ENCODE results near the gene SDF4.
A peak's percentile ranks its signal among the peaks of the same experiment; 100 is the strongest.

The SDF4 gene

DNA sequence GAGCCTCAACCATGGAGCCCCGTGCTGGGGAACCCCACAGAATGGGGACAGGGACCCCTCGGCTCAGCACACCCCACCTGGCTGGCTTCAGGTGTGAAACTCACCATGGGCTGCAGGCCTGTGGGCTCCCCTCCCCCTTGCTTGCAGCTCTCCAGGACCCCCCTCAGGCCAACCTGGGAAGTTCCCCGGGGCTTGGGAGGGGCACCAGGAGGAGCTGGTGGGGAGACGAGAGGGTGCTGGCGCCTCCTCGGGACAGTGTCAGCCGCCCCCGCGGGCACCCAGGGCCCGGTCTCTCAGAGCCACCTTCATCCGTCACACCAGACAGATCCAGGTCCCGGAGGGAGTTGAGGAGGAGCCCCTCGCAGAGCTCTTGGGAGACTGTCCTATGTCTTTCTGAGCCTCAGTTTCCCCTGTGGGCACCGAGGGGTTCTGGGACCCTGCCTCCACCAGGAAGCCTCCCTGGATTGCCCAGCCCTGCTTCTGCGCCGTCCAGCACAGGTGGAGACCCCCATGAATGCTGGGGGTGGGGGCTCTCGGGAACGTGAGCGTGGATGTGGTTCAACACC is 24.8 kb downstream of the SDF4 start:
- Histone ChIP-seq H3K79me2 (ENCODE audit: control insufficient read depth, low read length) (no peaks in the 10 kb centered on the region), H3K36me3 (ENCODE audit: control insufficient read depth, low read length) (no peaks in the 10 kb centered on the region), H3K27me3 (ENCODE audit: control insufficient read depth, low read length) (peaks cover 59% of the 10 kb centered on the region), H3K4me3 (ENCODE audit: low read length) (no peak overlapping the region), H3F3A (ENCODE audit: control insufficient read depth, insufficient read depth) (no peaks in the 10 kb centered on the region), H3K27ac (ENCODE audit: low read depth, low read length) (no peak overlapping the region), H3K4me1 (ENCODE audit: control insufficient read depth, low read length) (peaks cover 25% of the 10 kb centered on the region), H3K9me2 (replicated peaks; ENCODE audit: control insufficient read depth, low read length) (no peaks in the 10 kb centered on the region), H3K9me3 (ENCODE audit: control insufficient read depth, insufficient read depth, low read length) (no peaks in the 10 kb centered on the region), H3K4me2 (ENCODE audit: low read length) (peak overlapping the region; percentile 26; the same call in 1 of the 2 replicates), H4K20me1 (ENCODE audit: control insufficient read depth, insufficient read depth, low read depth, low read length) (0 out of 2 replicates have a peak, but pooled peaks cover 5% of the 10 kb centered on the region)
- TF ChIP-seq EZH2phosphoT487 (IDR thresholded peaks at IDR 0.05; ENCODE audit: borderline replicate concordance, low read length): no peak
- TF ChIP-seq, protein P1, sequence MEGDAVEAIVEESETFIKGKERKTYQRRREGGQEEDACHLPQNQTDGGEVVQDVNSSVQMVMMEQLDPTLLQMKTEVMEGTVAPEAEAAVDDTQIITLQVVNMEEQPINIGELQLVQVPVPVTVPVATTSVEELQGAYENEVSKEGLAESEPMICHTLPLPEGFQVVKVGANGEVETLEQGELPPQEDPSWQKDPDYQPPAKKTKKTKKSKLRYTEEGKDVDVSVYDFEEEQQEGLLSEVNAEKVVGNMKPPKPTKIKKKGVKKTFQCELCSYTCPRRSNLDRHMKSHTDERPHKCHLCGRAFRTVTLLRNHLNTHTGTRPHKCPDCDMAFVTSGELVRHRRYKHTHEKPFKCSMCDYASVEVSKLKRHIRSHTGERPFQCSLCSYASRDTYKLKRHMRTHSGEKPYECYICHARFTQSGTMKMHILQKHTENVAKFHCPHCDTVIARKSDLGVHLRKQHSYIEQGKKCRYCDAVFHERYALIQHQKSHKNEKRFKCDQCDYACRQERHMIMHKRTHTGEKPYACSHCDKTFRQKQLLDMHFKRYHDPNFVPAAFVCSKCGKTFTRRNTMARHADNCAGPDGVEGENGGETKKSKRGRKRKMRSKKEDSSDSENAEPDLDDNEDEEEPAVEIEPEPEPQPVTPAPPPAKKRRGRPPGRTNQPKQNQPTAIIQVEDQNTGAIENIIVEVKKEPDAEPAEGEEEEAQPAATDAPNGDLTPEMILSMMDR (IDR thresholded peaks at IDR 0.05; ENCODE audit: low read depth, low read length, poor library complexity, severe bottlenecking): no peak

DNA sequence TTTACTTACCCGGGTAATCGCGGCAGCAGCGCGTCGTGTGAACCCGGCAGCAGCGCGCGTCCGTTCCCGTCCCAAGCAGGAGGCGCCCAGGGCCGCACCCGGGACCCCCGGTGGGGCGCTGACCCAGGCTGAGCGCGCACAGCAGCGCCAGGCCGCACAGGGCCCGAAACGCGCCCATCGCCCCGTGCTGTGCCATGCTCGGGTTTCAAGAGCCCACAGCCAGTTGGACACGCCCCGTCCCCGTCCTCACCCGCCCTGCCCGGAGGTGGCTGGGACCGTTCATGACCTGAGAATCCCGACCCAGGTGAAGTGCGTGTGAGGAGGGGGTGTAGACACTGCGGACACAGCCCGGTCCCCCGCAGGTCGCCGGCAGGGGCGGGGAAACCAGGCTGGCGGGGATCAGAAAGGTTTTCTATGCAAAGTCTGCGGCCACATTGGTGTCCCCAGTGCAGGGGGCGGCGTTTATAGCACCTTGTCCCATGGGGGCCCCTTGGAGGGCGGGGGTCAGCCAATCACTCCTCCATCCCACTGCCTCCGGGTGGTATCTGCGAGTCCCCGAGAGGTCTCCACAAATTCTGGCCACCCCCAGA is 25.3 kb downstream of the SDF4 start, which contains the start of gene TNFRSF18:
Gene TNFRSF18, minus strand, starts transcription at position 217 of the 590 bp plus-strand sequence. Its CDS starts 21 bp downstream, at position 196.
- Histone ChIP-seq H3K36me3 (ENCODE audit: control insufficient read depth, low read length) (no peaks in the 10 kb centered on the region), H4K20me1 (ENCODE audit: control insufficient read depth, insufficient read depth, low read depth, low read length) (0 out of 2 replicates have a peak, but pooled peaks cover 5% of the 10 kb centered on the region), H3K27ac (ENCODE audit: low read depth, low read length) (no peak within 1 kb of the TSS), H3K9me3 (ENCODE audit: control insufficient read depth, insufficient read depth, low read length) (no peaks in the 10 kb centered on the region), H3K9me2 (replicated peaks; ENCODE audit: control insufficient read depth, low read length) (no peaks in the 10 kb centered on the region), H3K27me3 (ENCODE audit: control insufficient read depth, low read length) (peaks cover 59% of the 10 kb centered on the region), H3K4me3 (ENCODE audit: low read length) (no peak within 1 kb of the TSS), H3F3A (ENCODE audit: control insufficient read depth, insufficient read depth) (no peaks in the 10 kb centered on the region), H3K4me2 (ENCODE audit: low read length) (peak within 1 kb of the TSS; percentile 26; the same call in 1 of the 2 replicates), H3K79me2 (ENCODE audit: control insufficient read depth, low read length) (no peaks in the 10 kb centered on the region), H3K4me1 (ENCODE audit: control insufficient read depth, low read length) (peaks cover 25% of the 10 kb centered on the region)
- TF ChIP-seq, protein P1 (IDR thresholded peaks at IDR 0.05; ENCODE audit: low read depth, low read length, poor library complexity, severe bottlenecking): no peak
- no peak for TF ChIP-seq EZH2phosphoT487 (IDR thresholded peaks at IDR 0.05; ENCODE audit: borderline replicate concordance, low read length)

DNA sequence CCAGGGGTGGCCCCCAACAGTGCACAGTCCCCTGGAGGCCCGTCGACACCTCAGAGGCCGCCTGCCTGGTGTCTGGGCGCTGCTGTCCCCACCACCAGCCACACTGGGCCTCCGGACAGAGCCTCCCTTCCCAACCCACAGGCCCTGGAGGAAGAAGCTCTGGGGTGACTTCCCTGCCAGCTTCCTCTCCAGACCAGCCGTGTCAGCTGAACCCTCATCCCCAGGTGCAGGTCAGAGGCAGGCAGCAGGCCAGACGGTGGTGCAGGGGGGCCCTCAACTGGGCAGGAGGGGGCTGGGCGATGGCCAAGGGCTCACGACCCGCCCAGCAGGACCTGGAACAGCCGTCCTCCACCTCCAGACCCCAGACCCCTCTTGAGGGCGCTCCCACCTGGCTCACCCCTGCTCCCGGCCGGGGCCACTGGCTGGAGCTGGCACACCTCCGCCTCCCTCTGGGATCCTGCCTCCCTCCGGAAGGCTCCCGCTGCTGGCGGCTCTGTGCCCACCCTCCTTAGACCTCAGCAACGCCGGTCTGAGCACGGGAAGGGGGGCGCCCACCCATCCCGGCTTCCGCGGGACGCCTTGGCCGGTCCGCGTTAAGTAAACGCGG is 25.9 kb downstream of the SDF4 start:
- Histone ChIP-seq H3K4me1 (ENCODE audit: control insufficient read depth, low read length) (peaks cover 25% of the 10 kb centered on the region), H3K27ac (ENCODE audit: low read depth, low read length) (no peak overlapping the region), H3K36me3 (ENCODE audit: control insufficient read depth, low read length) (no peaks in the 10 kb centered on the region), H3K79me2 (ENCODE audit: control insufficient read depth, low read length) (no peaks in the 10 kb centered on the region), H3K9me2 (replicated peaks; ENCODE audit: control insufficient read depth, low read length) (no peaks in the 10 kb centered on the region), H3K4me2 (ENCODE audit: low read length) (0 out of 2 replicates have a peak overlapping the region, but pooled peaks have one; percentile 26), H3K27me3 (ENCODE audit: control insufficient read depth, low read length) (peaks cover 59% of the 10 kb centered on the region), H3K9me3 (ENCODE audit: control insufficient read depth, insufficient read depth, low read length) (no peaks in the 10 kb centered on the region), H3F3A (ENCODE audit: control insufficient read depth, insufficient read depth) (no peaks in the 10 kb centered on the region), H3K4me3 (ENCODE audit: low read length) (no peak overlapping the region), H4K20me1 (ENCODE audit: control insufficient read depth, insufficient read depth, low read depth, low read length) (0 out of 2 replicates have a peak, but pooled peaks cover 5% of the 10 kb centered on the region)
- TF ChIP-seq, protein P1 (IDR thresholded peaks at IDR 0.05; ENCODE audit: low read depth, low read length, poor library complexity, severe bottlenecking): no peak
- TF ChIP-seq EZH2phosphoT487 (IDR thresholded peaks at IDR 0.05; ENCODE audit: borderline replicate concordance, low read length): 0 out of 2 replicates have a peak, but pooled peaks have one; percentile 37
